ENCODE measurements around the gene TMPRSS11B. TPM values are rescaled to one million over a fixed set of nuclear protein-coding genes. Genes with fewer than 3 reads are reported as not detected.

The TMPRSS11B gene
- total RNA-seq, 1 experiment from 2014 or later, result not detected

DNA sequence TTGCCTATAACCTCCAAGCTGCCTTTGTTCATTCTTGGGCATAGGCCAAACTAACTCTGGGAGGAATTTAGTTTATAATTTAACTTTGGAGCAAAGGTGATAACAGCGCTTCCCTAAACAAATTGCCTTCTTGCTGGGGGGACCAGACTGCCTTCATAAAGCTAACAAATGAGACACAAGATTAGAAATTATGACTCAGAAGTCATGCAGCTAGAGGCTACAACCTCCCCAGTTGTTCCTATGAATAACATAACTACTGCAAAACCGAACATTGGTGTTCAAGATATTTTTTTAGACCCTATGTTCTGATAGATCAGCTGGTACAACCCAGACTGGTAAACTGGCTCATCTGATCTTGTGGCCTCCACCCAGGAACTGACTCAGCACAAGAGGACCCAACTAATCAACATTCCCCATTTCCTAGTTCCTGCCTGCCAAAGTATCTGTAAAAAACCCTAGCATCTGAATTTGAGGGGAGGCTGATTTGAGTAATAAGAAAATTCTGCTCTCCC is 22.0 kb upstream of the TMPRSS11B start:
- no peaks in the 10 kb centered on the region for H3K27me3 Mint-ChIP-seq (ENCODE audit: insufficient read depth, unreplicated experiment)
- ChIA-PET POLR2A (interaction anchor here (0.6 kb wide), 1 partner anchor 114 kb away, joined by 3 read pairs; no protein-coding TSS in a partner anchor), CTCF (interaction anchor here (1.3 kb wide), 1 partner anchor 109 kb away, joined by 10 read pairs; no protein-coding TSS in a partner anchor)
- peaks cover 6% of the 10 kb centered on the region for H3K4me1 Mint-ChIP-seq (ENCODE audit: insufficient read depth, unreplicated experiment)
- TF ChIP-seq, protein P1, sequence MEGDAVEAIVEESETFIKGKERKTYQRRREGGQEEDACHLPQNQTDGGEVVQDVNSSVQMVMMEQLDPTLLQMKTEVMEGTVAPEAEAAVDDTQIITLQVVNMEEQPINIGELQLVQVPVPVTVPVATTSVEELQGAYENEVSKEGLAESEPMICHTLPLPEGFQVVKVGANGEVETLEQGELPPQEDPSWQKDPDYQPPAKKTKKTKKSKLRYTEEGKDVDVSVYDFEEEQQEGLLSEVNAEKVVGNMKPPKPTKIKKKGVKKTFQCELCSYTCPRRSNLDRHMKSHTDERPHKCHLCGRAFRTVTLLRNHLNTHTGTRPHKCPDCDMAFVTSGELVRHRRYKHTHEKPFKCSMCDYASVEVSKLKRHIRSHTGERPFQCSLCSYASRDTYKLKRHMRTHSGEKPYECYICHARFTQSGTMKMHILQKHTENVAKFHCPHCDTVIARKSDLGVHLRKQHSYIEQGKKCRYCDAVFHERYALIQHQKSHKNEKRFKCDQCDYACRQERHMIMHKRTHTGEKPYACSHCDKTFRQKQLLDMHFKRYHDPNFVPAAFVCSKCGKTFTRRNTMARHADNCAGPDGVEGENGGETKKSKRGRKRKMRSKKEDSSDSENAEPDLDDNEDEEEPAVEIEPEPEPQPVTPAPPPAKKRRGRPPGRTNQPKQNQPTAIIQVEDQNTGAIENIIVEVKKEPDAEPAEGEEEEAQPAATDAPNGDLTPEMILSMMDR (IDR thresholded peaks at IDR 0.05; ENCODE audit: unreplicated experiment), result no peak
- no peak for DNase-seq (ENCODE audit: unreplicated experiment)
- BruUV-seq (replicated peaks), result no TSS peak
- no peak overlapping the region for H3K4me3 Mint-ChIP-seq (ENCODE audit: unreplicated experiment)
- no peak overlapping the region for H3K27ac Mint-ChIP-seq (ENCODE audit: low read depth, unreplicated experiment)
- H3K9me3 Mint-ChIP-seq (ENCODE audit: unreplicated experiment), result no peaks in the 10 kb centered on the region
- intact Hi-C loops (cut with micrococcal nuclease), result no loop called here
- H3K36me3 Mint-ChIP-seq (ENCODE audit: insufficient read depth, unreplicated experiment), result peaks cover 6% of the 10 kb centered on the region

DNA sequence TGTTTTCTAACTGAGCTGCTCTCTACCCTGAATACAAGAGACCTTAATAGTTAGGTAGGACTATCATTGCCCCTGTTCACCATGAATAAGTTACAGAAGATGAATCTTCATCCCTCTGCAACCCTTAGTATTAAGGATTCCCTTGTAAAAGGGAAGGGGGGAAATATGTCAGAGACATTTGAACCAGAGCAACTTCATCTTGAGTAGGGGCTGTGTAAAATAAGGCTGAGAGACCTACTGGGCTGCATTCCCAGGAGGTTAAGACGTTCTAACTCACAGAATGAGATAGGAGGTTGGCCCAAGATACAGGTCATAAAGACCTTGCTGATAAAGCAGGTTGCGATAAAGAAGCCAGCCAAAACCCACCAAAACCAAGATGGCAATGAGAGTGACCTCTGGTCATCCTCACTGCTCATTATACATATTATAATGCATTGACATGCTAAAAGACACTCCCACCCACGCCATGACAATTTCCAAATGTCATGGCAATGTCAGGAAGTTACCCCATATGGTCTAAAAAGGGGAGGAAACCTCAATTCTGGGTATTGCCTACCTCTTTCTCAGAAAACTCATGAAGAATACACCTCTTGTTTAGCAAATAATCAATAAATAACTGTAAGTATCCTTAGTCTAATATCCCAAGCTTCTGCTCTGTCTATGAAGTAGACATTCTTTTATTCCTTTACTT is 19.5 kb upstream of the TMPRSS11B start:
- DNase-seq (ENCODE audit: unreplicated experiment), result no peak
- Mint-ChIP-seq H3K27ac (ENCODE audit: low read depth, unreplicated experiment) (no peak overlapping the region), H3K9me3 (ENCODE audit: unreplicated experiment) (no peaks in the 10 kb centered on the region), H3K4me3 (ENCODE audit: unreplicated experiment) (no peak overlapping the region), H3K4me1 (ENCODE audit: insufficient read depth, unreplicated experiment) (no peaks in the 10 kb centered on the region), H3K27me3 (ENCODE audit: insufficient read depth, unreplicated experiment) (no peaks in the 10 kb centered on the region), H3K36me3 (ENCODE audit: insufficient read depth, unreplicated experiment) (peaks cover 5% of the 10 kb centered on the region)
- intact Hi-C loops (cut with micrococcal nuclease), result no loop called here
- no TSS peak for BruUV-seq (replicated peaks)
- ChIA-PET CTCF (interaction anchor here (0.6 to 0.9 kb wide), 2 partner anchors 58 to 111 kb away, joined by 4 read pairs; no protein-coding TSS in a partner anchor), POLR2A (no interaction called here)
- TF ChIP-seq, protein P1 (IDR thresholded peaks at IDR 0.05; ENCODE audit: unreplicated experiment), result no peak

DNA sequence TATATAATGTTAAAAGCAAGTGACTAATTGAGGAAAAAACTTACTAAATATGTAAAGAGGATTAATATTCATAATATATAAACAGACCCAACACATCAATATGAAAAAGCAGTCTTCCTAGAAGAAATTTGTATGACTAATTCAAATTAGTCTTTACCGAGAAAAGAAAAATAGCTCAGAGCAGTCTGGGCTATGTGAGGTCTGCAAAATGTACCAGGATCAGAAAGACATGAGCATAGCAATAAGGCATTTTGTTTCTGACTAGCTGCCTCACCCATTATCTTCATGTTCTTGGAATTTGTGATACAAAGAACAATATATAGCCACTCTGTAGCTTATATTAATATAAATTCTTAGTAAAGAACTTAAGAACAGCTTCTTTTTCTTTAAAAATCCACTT is 13.7 kb upstream of the TMPRSS11B start:
- no peaks in the 10 kb centered on the region for H3K4me1 Mint-ChIP-seq (ENCODE audit: insufficient read depth, unreplicated experiment)
- no TSS peak for BruUV-seq (replicated peaks)
- TF ChIP-seq, protein P1 (IDR thresholded peaks at IDR 0.05; ENCODE audit: unreplicated experiment), result no peak
- intact Hi-C loops (cut with micrococcal nuclease), result no loop called here
- no peak overlapping the region for H3K27ac Mint-ChIP-seq (ENCODE audit: low read depth, unreplicated experiment)
- ChIA-PET POLR2A (no interaction called here), CTCF (interaction anchor here (2.6 kb wide), 1 partner anchor 13 kb away, joined by 11 read pairs; no protein-coding TSS in a partner anchor)
- H3K9me3 Mint-ChIP-seq (ENCODE audit: unreplicated experiment), result peaks cover 14% of the 10 kb centered on the region
- DNase-seq (ENCODE audit: unreplicated experiment), result no peak
- no peaks in the 10 kb centered on the region for H3K36me3 Mint-ChIP-seq (ENCODE audit: insufficient read depth, unreplicated experiment)
- no peak overlapping the region for H3K4me3 Mint-ChIP-seq (ENCODE audit: unreplicated experiment)
- H3K27me3 Mint-ChIP-seq (ENCODE audit: insufficient read depth, unreplicated experiment), result no peaks in the 10 kb centered on the region

DNA sequence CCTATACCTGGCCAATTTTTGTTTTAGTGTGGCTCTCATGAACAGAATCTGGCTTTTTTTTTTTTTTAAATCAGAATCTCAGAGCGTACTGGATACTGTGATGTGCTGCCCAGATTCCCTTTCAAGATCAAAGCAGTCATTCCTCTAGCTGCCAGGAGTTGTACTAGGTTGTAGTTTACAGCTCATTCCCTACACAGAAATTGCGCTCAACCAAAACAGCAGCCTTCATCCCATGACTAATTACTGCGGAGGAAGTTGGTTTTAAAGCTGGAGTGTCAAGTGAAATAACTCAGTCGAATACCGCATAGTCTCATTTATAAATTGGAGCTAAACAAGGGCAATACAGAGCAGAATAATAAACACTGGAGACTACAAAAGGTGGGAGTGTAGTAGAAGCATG is 12.2 kb upstream of the TMPRSS11B start:
- H3K27ac Mint-ChIP-seq (ENCODE audit: low read depth, unreplicated experiment), result no peak overlapping the region
- H3K9me3 Mint-ChIP-seq (ENCODE audit: unreplicated experiment), result peaks cover 14% of the 10 kb centered on the region
- BruUV-seq (replicated peaks), result no TSS peak

More for the DNA sequence above, 12.2 kb upstream of the TMPRSS11B start:
- intact Hi-C loops (cut with micrococcal nuclease), result no loop called here
- Mint-ChIP-seq H3K36me3 (ENCODE audit: insufficient read depth, unreplicated experiment) (no peaks in the 10 kb centered on the region), H3K4me3 (ENCODE audit: unreplicated experiment) (no peak overlapping the region), H3K4me1 (ENCODE audit: insufficient read depth, unreplicated experiment) (no peaks in the 10 kb centered on the region), H3K27me3 (ENCODE audit: insufficient read depth, unreplicated experiment) (no peaks in the 10 kb centered on the region)
- no peak for DNase-seq (ENCODE audit: unreplicated experiment)
- ChIA-PET POLR2A (no interaction called here), CTCF (interaction anchor here (0.9 kb wide), 1 partner anchor 14 kb away, joined by 8 read pairs; no protein-coding TSS in a partner anchor)
- TF ChIP-seq, protein P1 (IDR thresholded peaks at IDR 0.05; ENCODE audit: unreplicated experiment), result no peak
